ENCODE data around the gene LYSMD3. TPM values are rescaled to one million over a fixed set of nuclear protein-coding genes. Genes with fewer than 3 reads are reported as not detected.

Gene LYSMD3
- total RNA-seq, 1 experiment from 2014 or later = 7.0 TPM

GRCh38 chr5:90529939-90530677 lies 724 bp upstream of the LYSMD3 start:
- DNase-seq = peak; percentile 79
- no peaks in the 10 kb centered on the region; the same call in 1 of the 2 replicates for H3K36me3 ChIP-seq (replicated peaks; ENCODE audit: control insufficient read depth, insufficient read depth, low read length)
- H3K27me3 ChIP-seq (ENCODE audit: control insufficient read depth, insufficient read depth, low read length) = no peaks in the 10 kb centered on the region
- peak overlapping the region; percentile 89 for H3K4me3 ChIP-seq (ENCODE audit: insufficient read depth, low read depth, low read length)

GRCh38 chr5:90528601-90529193 lies 687 bp downstream of the LYSMD3 start:
- peak overlapping the region; percentile 72 for H3K4me3 ChIP-seq (ENCODE audit: insufficient read depth, low read depth, low read length)
- no peaks in the 10 kb centered on the region for H3K27me3 ChIP-seq (ENCODE audit: control insufficient read depth, insufficient read depth, low read length)
- H3K36me3 ChIP-seq (replicated peaks; ENCODE audit: control insufficient read depth, insufficient read depth, low read length) = peaks cover under 1% of the 10 kb centered on the region; the same call in 1 of the 2 replicates
- DNase-seq = peak; percentile 16

GRCh38 chr5:90519081-90519480 lies 10.3 kb downstream of the LYSMD3 start:
- Histone ChIP-seq H3K36me3 (replicated peaks; ENCODE audit: control insufficient read depth, insufficient read depth, low read length) (peaks cover 1% of the 10 kb centered on the region; the same call in 1 of the 2 replicates), H3K27me3 (ENCODE audit: control insufficient read depth, insufficient read depth, low read length) (no peaks in the 10 kb centered on the region), H3K4me3 (ENCODE audit: insufficient read depth, low read depth, low read length) (no peak overlapping the region)
- no peak for DNase-seq

- Histone ChIP-seq H3K4me3 (ENCODE audit: insufficient read depth, low read depth, low read length) (no peak overlapping the region), H3K36me3 (replicated peaks; ENCODE audit: control insufficient read depth, insufficient read depth, low read length) (peaks cover under 1% of the 10 kb centered on the region; the same call in 1 of the 2 replicates), H3K27me3 (ENCODE audit: control insufficient read depth, insufficient read depth, low read length) (no peaks in the 10 kb centered on the region)
- DNase-seq = no peak
Observed at GRCh38 chr5:90518661-90519060, 10.7 kb downstream of the LYSMD3 start.

GRCh38 chr5:90514520-90514919 lies 14.9 kb downstream of the LYSMD3 start:
- peaks cover 1% of the 10 kb centered on the region for H3K36me3 ChIP-seq (replicated peaks; ENCODE audit: control insufficient read depth, insufficient read depth, low read length)
- DNase-seq = no peak
- H3K4me3 ChIP-seq (ENCODE audit: insufficient read depth, low read depth, low read length) = no peak overlapping the region
- no peaks in the 10 kb centered on the region for H3K27me3 ChIP-seq (ENCODE audit: control insufficient read depth, insufficient read depth, low read length)

GRCh38 chr5:90510438-90510837 lies 18.9 kb downstream of the LYSMD3 start:
- no peak for DNase-seq
- peaks cover 3% of the 10 kb centered on the region for H3K36me3 ChIP-seq (replicated peaks; ENCODE audit: control insufficient read depth, insufficient read depth, low read length)

DNA sequence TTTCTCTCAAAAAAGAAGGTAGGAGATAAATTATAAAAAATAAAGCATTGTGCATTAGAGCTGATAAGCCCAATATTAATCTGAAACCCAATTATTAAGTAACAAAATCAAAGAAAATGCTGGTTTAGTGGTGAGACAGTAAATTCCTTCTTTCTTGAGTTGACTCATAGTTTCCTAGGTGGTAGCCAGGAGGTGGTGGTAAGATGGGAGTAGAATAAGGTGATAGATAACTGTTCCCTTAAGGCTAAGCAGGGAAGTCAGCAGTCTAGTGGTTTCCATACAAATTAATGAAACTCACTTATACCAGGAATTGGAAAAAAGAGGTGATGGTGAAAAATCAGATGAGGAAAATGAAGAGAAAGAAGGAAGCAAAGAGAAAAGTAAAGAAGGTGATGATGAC lies 23.2 kb downstream of the LYSMD3 start:
- Histone ChIP-seq H3K36me3 (replicated peaks; ENCODE audit: control insufficient read depth, insufficient read depth, low read length) (peaks cover 1% of the 10 kb centered on the region; the same call in 1 of the 2 replicates), H3K4me3 (ENCODE audit: insufficient read depth, low read depth, low read length) (no peak overlapping the region), H3K27me3 (ENCODE audit: control insufficient read depth, insufficient read depth, low read length) (no peaks in the 10 kb centered on the region)
- DNase-seq = no peak

More at GRCh38 chr5:90510438-90510837, 18.9 kb downstream of the LYSMD3 start:
- no peaks in the 10 kb centered on the region for H3K27me3 ChIP-seq (ENCODE audit: control insufficient read depth, insufficient read depth, low read length)
- no peak overlapping the region for H3K4me3 ChIP-seq (ENCODE audit: insufficient read depth, low read depth, low read length)

- Histone ChIP-seq H3K27me3 (ENCODE audit: control insufficient read depth, insufficient read depth, low read length) (no peaks in the 10 kb centered on the region), H3K36me3 (replicated peaks; ENCODE audit: control insufficient read depth, insufficient read depth, low read length) (peaks cover 1% of the 10 kb centered on the region; the same call in 1 of the 2 replicates), H3K4me3 (ENCODE audit: insufficient read depth, low read depth, low read length) (no peak overlapping the region)
- no peak for DNase-seq
Observed at GRCh38 chr5:90504743-90505142, 24.6 kb downstream of the LYSMD3 start.

DNA sequence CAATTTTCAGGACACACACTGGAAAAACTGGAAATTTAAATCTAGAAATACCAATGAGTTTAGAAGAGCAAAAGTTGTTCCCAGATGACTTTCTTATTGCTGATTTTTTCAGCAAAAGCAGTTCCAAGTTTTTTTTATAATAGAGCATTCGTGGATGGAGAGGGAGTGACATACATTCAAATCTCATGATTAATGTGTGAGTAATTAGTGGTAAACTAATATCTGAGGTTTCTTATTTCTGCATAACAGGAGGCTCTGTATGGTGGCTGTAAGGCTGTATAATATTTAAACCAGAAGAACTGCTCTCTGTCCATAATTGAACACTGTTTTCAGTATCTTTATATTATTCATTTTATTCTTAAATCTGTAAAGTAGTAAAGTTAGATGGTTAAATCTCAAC lies 25.8 kb downstream of the LYSMD3 start:
- DNase-seq = no peak
- no peaks in the 10 kb centered on the region for H3K27me3 ChIP-seq (ENCODE audit: control insufficient read depth, insufficient read depth, low read length)
- no peak overlapping the region for H3K4me3 ChIP-seq (ENCODE audit: insufficient read depth, low read depth, low read length)
- H3K36me3 ChIP-seq (replicated peaks; ENCODE audit: control insufficient read depth, insufficient read depth, low read length) = peaks cover 3% of the 10 kb centered on the region

DNA sequence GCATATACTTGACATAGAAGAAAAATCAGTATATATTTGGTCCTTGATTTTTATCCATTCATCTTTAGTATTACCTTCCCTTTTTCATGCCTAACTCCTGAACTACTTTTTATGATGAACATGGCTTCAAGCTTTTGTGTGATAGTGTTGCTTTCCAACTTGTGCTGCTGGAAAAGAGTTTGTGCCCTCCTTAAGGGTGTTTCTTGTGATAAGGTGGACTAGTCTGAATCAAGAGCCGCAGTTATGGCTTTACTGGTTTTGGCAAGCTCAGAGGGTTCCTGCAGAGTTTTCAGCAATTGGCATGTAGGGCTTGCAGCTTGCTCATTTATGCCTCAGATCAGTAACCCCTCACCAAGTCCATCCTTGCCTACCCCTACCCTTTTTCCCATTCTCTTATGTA lies 34.2 kb downstream of the LYSMD3 start:
- peaks cover 10% of the 10 kb centered on the region for H3K36me3 ChIP-seq (replicated peaks; ENCODE audit: control insufficient read depth, insufficient read depth, low read length)
- no peak overlapping the region for H3K4me3 ChIP-seq (ENCODE audit: insufficient read depth, low read depth, low read length)
- no peaks in the 10 kb centered on the region for H3K27me3 ChIP-seq (ENCODE audit: control insufficient read depth, insufficient read depth, low read length)
- DNase-seq = no peak

- no peak overlapping the region for H3K4me3 ChIP-seq (ENCODE audit: insufficient read depth, low read depth, low read length)
- H3K36me3 ChIP-seq (replicated peaks; ENCODE audit: control insufficient read depth, insufficient read depth, low read length) = peaks cover 8% of the 10 kb centered on the region
- no peaks in the 10 kb centered on the region for H3K27me3 ChIP-seq (ENCODE audit: control insufficient read depth, insufficient read depth, low read length)
- no peak for DNase-seq
Observed at GRCh38 chr5:90494043-90494442, 35.3 kb downstream of the LYSMD3 start.

- no peak overlapping the region for H3K4me3 ChIP-seq (ENCODE audit: insufficient read depth, low read depth, low read length)
- no peak for DNase-seq
- H3K36me3 ChIP-seq (replicated peaks; ENCODE audit: control insufficient read depth, insufficient read depth, low read length) = peaks cover 10% of the 10 kb centered on the region
- H3K27me3 ChIP-seq (ENCODE audit: control insufficient read depth, insufficient read depth, low read length) = no peaks in the 10 kb centered on the region
Observed at GRCh38 chr5:90488791-90489190, 40.6 kb downstream of the LYSMD3 start.

DNA sequence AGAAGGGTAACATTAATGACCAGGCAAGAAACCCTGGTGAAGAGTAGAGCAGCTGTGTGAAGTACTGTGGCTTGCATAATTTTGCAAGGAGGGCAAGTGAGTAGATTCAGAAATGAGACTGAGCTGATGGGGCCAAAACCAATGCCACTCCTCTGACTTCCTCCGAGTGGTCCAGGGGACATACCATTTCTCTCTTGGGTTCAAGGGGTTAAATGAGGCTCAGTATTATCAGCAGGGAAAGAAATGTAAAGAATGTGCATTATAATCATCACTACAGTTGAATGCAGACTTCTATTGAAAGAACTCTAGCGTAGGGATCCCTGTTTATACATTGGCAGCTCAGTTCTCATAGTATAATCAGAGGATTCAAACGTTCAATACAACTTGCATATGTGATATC lies 44.8 kb downstream of the LYSMD3 start:
- DNase-seq = no peak
- no peak overlapping the region for H3K4me3 ChIP-seq (ENCODE audit: insufficient read depth, low read depth, low read length)
- H3K36me3 ChIP-seq (replicated peaks; ENCODE audit: control insufficient read depth, insufficient read depth, low read length) = peaks cover 9% of the 10 kb centered on the region
- no peaks in the 10 kb centered on the region for H3K27me3 ChIP-seq (ENCODE audit: control insufficient read depth, insufficient read depth, low read length)

GRCh38 chr5:90483206-90483605 lies 46.2 kb downstream of the LYSMD3 start:
- no peak for DNase-seq
- Histone ChIP-seq H3K27me3 (ENCODE audit: control insufficient read depth, insufficient read depth, low read length) (no peaks in the 10 kb centered on the region), H3K36me3 (replicated peaks; ENCODE audit: control insufficient read depth, insufficient read depth, low read length) (peaks cover 9% of the 10 kb centered on the region), H3K4me3 (ENCODE audit: insufficient read depth, low read depth, low read length) (no peak overlapping the region)

DNA sequence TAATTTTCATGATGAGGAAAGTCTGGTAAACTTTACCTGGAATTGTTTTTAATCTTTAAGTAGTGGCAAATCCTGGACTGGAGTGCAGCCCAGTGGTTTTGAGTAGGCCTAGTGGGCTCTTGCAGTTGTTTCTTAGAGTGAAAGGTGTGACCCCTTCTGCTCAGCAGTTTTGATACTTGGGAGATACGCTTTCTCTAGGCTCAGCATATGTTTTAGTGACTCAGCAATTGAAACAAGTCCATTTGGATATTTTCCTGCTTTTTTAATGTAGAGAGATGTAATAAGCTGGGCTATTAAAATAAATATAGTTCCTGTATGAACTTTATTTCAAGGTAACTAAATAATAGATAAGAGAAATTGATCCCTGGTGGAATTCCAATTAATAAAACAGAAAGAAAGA lies 48.7 kb downstream of the LYSMD3 start:
- H3K36me3 ChIP-seq (replicated peaks; ENCODE audit: control insufficient read depth, insufficient read depth, low read length) = peaks cover 5% of the 10 kb centered on the region; the same call in 1 of the 2 replicates
- no peak overlapping the region for H3K4me3 ChIP-seq (ENCODE audit: insufficient read depth, low read depth, low read length)
- DNase-seq = no peak
- H3K27me3 ChIP-seq (ENCODE audit: control insufficient read depth, insufficient read depth, low read length) = no peaks in the 10 kb centered on the region
